Stimulated activated naive CD4-positive, alpha-beta T cell (primary cell): ENCODE results near the gene PUSL1.
A peak's percentile ranks its signal among the peaks of the same experiment; 100 is the strongest.

Experiments
- DNase-seq, 6 experiments: peaks; one replicate each; lab custom pipeline; 2025; lab: John Stamatoyannopoulos, UW

PUSL1 gene

DNA sequence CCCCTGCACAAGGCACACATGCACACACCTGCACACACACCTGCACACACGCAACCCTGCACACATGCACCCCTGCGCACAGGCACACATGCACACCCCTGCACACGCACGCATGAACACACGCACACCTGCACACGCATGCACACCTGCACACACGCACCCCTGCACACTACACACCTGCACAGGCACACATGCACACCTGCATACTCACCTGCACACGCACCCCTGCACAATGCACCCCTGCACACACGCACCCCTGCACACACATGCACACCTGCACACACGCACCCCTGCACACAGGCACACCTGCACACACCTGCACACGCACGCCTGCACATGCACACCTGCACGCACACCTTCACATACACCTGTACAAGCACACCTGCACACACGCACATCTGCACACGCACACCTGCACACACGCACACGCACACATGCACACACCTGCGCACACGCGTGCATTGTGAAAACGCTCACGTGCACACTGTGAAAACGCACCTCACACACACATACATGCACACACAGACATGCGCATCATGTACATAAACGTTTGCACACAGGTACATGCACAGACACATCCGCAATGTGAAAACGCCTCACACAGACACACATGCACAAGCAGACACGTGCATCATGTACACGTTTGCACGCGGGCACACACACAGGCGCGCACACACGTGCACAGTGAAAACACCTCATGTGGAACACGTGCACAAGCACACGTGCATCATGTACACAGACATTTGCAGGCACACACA is 32.6 kb downstream of the PUSL1 start:
- DNase-seq: no peak

DNA sequence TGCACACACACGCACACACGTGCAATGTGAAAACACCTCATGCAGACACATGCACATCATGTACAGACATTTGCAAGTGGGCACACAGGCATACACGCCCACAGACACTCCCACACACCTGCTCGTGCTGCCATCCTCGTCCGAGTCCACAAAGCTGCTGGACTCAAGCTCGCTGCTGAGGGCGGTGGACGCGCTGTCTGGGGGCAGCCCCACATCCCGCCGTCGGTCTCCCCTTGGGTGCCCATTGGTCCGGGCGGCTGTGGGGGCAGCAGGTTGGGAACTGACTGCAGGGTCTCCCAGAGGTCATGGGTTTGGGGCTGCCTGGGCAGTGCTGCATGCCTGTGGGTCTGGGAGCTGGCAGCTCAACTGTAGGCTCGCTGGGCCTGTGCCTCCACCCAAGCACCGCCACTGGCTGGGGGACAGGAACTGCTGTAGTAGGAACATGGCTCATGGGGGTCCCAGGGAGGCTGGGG is 33.2 kb downstream of the PUSL1 start:
- no peak for DNase-seq

GRCh38 chr1:1342061-1342562 is 33.7 kb downstream of the PUSL1 start:
- no peak for DNase-seq

GRCh38 chr1:1342584-1343115 is 34.3 kb downstream of the PUSL1 start:
- no peak for DNase-seq

DNA sequence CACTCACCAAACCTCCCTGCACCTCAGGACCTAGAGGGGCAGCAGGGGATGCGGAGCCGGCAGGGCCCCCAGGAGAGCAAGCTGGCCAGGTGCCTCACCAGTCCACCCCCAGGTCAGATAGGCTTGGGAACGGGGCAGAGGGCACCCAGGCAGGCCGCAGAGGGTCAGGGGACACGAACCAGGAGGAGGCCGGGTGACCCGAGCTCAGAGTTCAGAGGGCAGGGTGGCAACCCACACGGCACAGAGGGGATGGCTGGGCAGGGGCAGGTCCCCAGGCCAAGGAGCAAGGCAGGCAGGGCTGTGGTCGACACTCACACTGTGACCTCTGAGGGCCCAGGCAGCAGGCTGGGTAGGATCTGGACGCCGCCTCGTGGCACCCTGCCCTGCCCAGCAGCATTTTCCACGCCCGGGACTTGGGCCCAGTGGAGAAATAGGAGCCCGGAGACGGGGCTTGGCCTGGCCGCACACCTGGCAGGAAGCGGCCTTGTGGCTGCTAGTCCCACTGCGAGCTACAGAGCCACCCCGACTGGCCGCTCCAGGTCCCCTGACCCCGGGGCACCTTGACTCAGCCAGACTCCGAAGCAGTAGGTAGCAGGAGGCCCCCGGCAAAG is 35.5 kb downstream of the PUSL1 start:
- DNase-seq: no peak

- no peak for DNase-seq
Observed at GRCh38 chr1:1344655-1345361, 36.4 kb downstream of the PUSL1 start.

GRCh38 chr1:1345384-1345783 is 37.0 kb downstream of the PUSL1 start:
- no peak for DNase-seq

DNA sequence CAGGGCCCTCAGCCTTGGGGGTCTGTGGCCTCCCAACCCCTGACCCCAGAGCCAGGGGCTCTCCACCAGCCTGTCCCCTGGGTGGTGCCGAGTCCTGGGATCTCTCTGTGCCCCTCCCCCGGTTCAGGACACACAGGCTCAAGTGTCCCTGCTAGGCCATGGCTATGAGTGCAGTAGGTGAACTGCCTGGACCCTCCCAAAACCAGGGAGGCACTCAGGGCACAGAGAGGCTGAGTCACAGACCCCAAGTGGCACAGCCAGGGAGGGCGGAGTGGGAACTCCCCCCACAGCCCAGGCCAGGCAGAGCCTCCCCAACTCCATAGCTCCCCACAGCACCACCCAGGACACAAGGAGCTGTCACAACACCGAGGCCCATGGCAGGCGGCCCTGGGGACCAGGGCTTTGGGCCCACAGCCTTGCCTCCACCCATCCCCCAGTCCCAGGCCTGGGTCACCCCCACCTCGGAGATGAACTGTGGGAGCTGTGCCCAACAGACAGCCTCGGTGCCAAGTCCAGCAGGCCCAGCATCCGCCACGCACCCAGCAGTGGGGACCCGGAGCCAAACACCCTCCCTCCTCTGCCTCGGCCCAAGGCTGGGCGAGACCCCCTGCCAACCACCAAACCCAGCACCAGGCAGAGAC is 37.6 kb downstream of the PUSL1 start:
- DNase-seq: no peak

- no peak for DNase-seq
Observed at GRCh38 chr1:1346501-1346890, 38.1 kb downstream of the PUSL1 start.

- no peak for DNase-seq
Observed at GRCh38 chr1:1347026-1347595, 38.7 kb downstream of the PUSL1 start.

- no peak for DNase-seq
Observed at GRCh38 chr1:1347663-1348419, 39.4 kb downstream of the PUSL1 start.

DNA sequence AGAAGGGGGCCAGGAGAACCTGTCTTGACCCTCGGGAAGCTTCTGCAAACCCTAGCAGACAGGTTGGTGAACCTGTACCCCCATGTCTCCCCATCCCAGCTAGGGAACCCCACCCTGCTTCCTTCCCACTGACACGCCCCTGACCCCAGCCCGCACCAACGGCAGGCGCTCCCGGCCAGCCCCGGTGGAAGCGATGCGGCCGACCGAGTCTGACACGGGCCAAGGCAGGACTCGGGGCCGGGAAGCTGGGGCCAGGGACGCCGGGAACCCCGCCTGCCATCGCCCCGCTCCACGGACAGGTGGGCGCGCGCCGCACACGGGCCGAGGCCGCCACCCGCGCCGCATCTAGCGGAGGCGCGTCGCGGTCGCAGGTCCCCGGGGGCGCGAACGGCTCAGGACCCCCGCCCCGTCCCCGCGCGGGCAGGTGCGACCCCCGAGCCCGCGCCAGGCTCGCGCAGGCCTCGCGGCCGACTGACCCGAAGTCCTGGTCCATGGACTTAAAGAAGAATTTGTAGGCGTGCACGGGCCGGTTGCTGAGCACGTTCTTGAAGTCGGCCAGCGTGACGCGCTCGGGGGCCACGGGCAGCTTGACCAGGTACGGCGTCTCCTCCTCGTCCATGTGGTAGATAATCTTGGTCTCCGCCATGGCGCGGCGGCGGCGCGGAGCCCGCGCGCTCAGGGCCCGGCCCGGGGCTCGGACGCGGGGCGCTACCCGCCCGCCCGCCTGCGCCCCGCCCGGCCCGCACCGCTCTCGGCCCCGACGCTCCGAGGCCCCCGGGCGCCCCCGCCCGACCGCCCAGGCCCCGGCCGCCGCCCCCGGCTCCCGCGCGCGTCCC is 40.2 kb downstream of the PUSL1 start:
- no peak for DNase-seq

GRCh38 chr1:1349256-1350012 is 41.0 kb downstream of the PUSL1 start, which contains the start of gene DVL1:
Gene DVL1, minus strand, starts transcription at chr1:1349418. Its CDS starts 353 bp downstream, at chr1:1349065.
- DNase-seq: peak; percentile 51 to 80 (median 71)

GRCh38 chr1:1351511-1352427 is 43.4 kb downstream of the PUSL1 start:
- no peak for DNase-seq

DNA sequence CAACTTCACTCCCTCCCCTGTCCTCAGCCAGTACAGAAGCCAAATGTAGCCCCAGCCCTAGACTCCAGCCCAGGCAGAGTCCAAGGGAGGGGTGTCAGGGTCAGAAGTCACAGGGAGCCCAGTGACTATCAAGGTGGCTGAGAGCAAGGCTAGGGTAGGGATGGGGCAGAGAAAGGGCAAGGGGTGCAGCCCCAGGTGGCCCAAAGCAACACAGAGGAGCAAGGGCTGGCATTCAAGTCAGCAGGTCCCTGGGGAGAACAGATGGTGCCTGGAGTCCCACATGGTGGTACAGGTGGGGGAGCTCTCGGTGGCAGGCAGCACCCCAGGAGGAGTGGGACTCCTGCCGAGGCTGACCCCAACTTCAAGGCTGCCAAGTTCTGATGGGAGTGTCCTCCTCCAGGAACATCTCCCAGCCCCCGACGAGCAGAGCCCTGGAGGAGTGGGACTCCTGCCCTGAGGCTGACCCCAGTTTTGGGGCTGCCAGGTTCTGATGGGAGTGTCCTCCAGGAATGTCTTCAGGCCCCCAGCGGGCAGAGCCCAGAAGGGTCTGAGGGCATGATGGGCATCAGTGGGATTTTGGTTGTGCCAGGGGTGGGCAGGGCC is 44.5 kb downstream of the PUSL1 start:
- DNase-seq: no peak

DNA sequence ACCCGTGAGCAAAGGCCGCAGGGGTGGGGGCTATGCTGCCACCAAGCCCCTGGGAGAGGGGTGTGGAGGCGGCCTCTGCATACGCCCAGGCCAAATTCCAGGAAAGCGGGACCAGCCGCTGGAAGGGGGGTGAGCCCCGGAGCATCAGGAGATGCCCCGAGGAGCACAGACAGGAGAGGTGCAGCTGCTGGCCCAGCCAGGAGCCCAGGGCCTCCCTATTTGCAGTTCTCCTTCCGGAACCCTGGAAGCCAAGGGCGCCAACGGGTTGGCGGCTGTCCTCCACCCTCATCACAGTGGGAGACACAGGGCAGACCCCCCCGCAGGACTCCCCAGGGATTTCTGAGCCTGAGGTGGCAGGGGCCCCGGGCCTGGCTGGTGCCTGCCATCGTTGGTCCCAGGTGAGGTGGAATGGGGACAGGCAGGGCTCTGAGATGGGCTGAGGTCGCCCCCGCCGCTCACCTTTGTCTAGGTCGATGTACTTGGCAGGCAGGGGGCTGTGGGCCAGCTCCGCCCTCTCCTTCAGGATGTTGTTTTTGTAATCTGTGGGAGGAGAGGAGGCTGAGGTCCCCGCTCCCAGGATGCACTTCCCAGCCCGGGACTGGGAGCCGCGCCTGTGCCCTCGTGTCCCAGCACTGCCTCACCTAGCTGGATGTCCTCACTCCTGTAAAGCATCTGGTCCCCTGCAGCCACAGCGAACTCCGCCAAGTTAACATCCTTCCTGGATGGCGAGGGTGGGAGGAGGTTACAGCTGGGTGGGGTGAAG is 45.2 kb downstream of the PUSL1 start:
- DNase-seq: peak in 1 of 6 experiments; percentile 35
